Head of caudate nucleus (tissue), 42 donors: ENCODE data around the gene USP6.
"Not testable (repeated sequence)": the region's sequence is repeated elsewhere in the genome, so short reads cannot be mapped to it uniquely, and the experiment has no call there.

Source experiments
- DNase-seq, 42 donors: peaks; one replicate each; pipeline versions ENCODE4 v3.0.0 to v3.0.0-alpha.2; 2020 to 2021; ENCODE audit warnings: mixed read lengths in 7 of 42
- intact Hi-C: fragments of 100-400 bp; cut with DNase I; formaldehyde crosslinking; loops from one replicate; pipeline ENCODE4 v1.15.0; 2022

The USP6 gene

GRCh38 chr17:5217562-5217961, 101.7 kb downstream of the USP6 start:
- intact Hi-C loops, DNase-seq: not testable (repeated sequence)

GRCh38 chr17:5219536-5219935, 103.7 kb downstream of the USP6 start:
- intact Hi-C loops = no loop called here
- no peak for DNase-seq

- intact Hi-C loops = no loop called here
Measured at GRCh38 chr17:5220074-5220473, 104.2 kb downstream of the USP6 start.

GRCh38 chr17:5221912-5222311, 106.1 kb downstream of the USP6 start:
- DNase-seq, intact Hi-C loops: not testable (repeated sequence)

More at GRCh38 chr17:5220074-5220473, 104.2 kb downstream of the USP6 start:
- DNase-seq = no peak
